Mesenchymal stem cell (in vitro differentiated cells and primary cell): ENCODE measurements around the gene NUDT19.

ENCODE experiments used
- DNase-seq: peaks from one replicate; pipeline ENCODE4 v3.0.0-alpha.2; 2013
- H2AFZ ChIP-seq: one replicate; pipeline ENCODE4 v1.6.1; 2013; ENCODE audit warnings: low read depth, mild to moderate bottlenecking, control low read depth, inconsistent platforms, low read length, moderate library complexity
- H2AK5ac ChIP-seq: 2 replicates; pipeline ENCODE4 v1.6.1; 2013; ENCODE audit warnings: low read length, moderate library complexity, mild to moderate bottlenecking, inconsistent platforms; ENCODE audit not compliant: severe bottlenecking
- H2BK120ac ChIP-seq: one replicate; pipeline ENCODE4 v1.6.1; 2013; ENCODE audit warnings: low read depth, mild to moderate bottlenecking, inconsistent platforms, low read length, moderate library complexity
- H2BK12ac ChIP-seq, 2 experiments: one replicate each; pipeline ENCODE4 v1.6.1; 2013; ENCODE audit warnings: inconsistent platforms in 2 of 2, low read length in 2 of 2, mild to moderate bottlenecking in 2 of 2, moderate library complexity in 2 of 2, control low read depth in 1 of 2
- H2BK15ac ChIP-seq: one replicate; pipeline ENCODE4 v1.6.1; 2013; ENCODE audit warnings: mild to moderate bottlenecking, low read depth, inconsistent platforms; ENCODE audit not compliant: poor library complexity, severe bottlenecking
- H2BK5ac ChIP-seq: 2 replicates; pipeline ENCODE4 v1.6.1; 2013; ENCODE audit warnings: low read depth, mild to moderate bottlenecking, low read length, control low read depth, inconsistent platforms; ENCODE audit not compliant: poor library complexity, severe bottlenecking
- H3K14ac ChIP-seq, 2 experiments: one replicate each; pipeline ENCODE4 v1.6.1; 2013; ENCODE audit warnings: inconsistent platforms in 2 of 2, low read length in 2 of 2, control low read depth in 1 of 2, mild to moderate bottlenecking in 1 of 2, moderate library complexity in 1 of 2
- H3K18ac ChIP-seq, 2 experiments: one replicate each; pipeline ENCODE4 v1.6.1; 2013; ENCODE audit warnings: inconsistent platforms in 2 of 2, low read length in 2 of 2, control low read depth in 1 of 2, low read depth in 1 of 2, mild to moderate bottlenecking in 1 of 2
- H3K23ac ChIP-seq, 2 experiments: one replicate each; pipeline ENCODE4 v1.6.1; 2013; ENCODE audit warnings: inconsistent platforms in 2 of 2, low read length in 2 of 2, mild to moderate bottlenecking in 2 of 2, moderate library complexity in 2 of 2, control low read depth in 1 of 2
- H3K27ac ChIP-seq: 2 replicates; pipeline ENCODE4 v1.5.1; 2013; ENCODE audit warnings: mild to moderate bottlenecking, moderate library complexity, low read length, control low read depth, inconsistent platforms; ENCODE audit not compliant: poor library complexity, severe bottlenecking
- H3K27me3 ChIP-seq, 2 experiments: 2 replicates each; pipeline versions ENCODE4 v1.6.1 to v1.7.0; 2013; ENCODE audit warnings: low read length in 2 of 2, mild to moderate bottlenecking in 2 of 2, moderate library complexity in 2 of 2, control low read depth in 1 of 2, inconsistent platforms in 1 of 2; ENCODE audit not compliant: control insufficient read depth in 1 of 2, insufficient read depth in 1 of 2
- H3K36me3 ChIP-seq, 2 experiments: 2 replicates each; pipeline versions ENCODE4 v1.6.1 to v1.7.0; 2013; ENCODE audit warnings: low read length in 2 of 2, control low read depth in 1 of 2, inconsistent platforms in 1 of 2, low read depth in 1 of 2, mild to moderate bottlenecking in 1 of 2; ENCODE audit not compliant: insufficient read depth in 2 of 2, control insufficient read depth in 1 of 2
- H3K4ac ChIP-seq, 2 experiments: one replicate each; pipeline ENCODE4 v1.6.1; 2013; ENCODE audit warnings: inconsistent platforms in 2 of 2, low read length in 2 of 2, mild to moderate bottlenecking in 2 of 2, moderate library complexity in 2 of 2, control low read depth in 1 of 2, low read depth in 1 of 2
- H3K4me1 ChIP-seq: 2 replicates; pipeline ENCODE4 v1.6.1; 2013; ENCODE audit warnings: low read depth, low read length, control low read depth; ENCODE audit not compliant: control insufficient read depth, insufficient read depth
- H3K4me2 ChIP-seq: 2 replicates; pipeline ENCODE4 v1.6.1; 2013; ENCODE audit warnings: low read length, mild to moderate bottlenecking, inconsistent platforms; ENCODE audit not compliant: poor library complexity, severe bottlenecking
- H3K4me3 ChIP-seq, 2 experiments: 2 replicates each; pipeline versions ENCODE4 v1.5.1 to v1.7.0; 2013; ENCODE audit warnings: low read length in 2 of 2, mild to moderate bottlenecking in 2 of 2, control low read depth in 1 of 2, low read depth in 1 of 2; ENCODE audit not compliant: insufficient read depth in 1 of 2
- H3K79me1 ChIP-seq: replicated peaks from 2 replicates; pipeline ENCODE4 v1.6.1; 2013; ENCODE audit warnings: mild to moderate bottlenecking, control low read depth, low read length, inconsistent platforms; ENCODE audit not compliant: poor library complexity, severe bottlenecking
- H3K9ac ChIP-seq: 2 replicates; pipeline ENCODE4 v1.7.0; 2013; ENCODE audit warnings: mild to moderate bottlenecking, low read length, moderate library complexity
- H3K9me3 ChIP-seq: 2 replicates; pipeline ENCODE4 v1.7.0; 2013; ENCODE audit warnings: mild to moderate bottlenecking, low read length; ENCODE audit not compliant: control insufficient read depth
- H4K8ac ChIP-seq: one replicate; pipeline ENCODE4 v1.6.1; 2013; ENCODE audit warnings: inconsistent platforms, mild to moderate bottlenecking, low read length, moderate library complexity
- H4K91ac ChIP-seq: one replicate; pipeline ENCODE4 v1.6.1; 2013; ENCODE audit warnings: mild to moderate bottlenecking, low read length, inconsistent platforms
- WGBS: methylation state at CpG from one replicate; pipeline ENCODE4 v1.1.7; 2013; ENCODE audit warnings: mixed read lengths; 5-methylcytosine and 5-hydroxymethylcytosine counted together

Gene NUDT19

DNA sequence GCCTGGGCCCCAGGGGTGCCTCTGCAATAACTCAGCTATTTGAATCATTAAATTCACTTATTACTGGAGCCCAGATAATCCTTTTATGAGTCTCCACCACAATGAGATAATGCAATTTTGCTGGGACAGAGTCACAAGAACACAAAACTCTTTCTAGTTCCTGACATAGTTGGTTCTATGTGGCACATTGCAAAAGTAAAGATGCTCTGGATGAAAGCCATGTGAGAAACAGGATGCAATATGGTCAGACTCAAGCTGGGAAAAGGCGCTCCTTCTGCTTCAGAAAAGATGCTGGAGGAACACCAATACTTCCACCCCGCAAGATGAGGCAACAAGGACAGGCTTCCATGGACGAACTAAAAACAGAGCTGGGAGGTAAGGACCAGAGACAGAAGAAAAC is 22.3 kb upstream of the NUDT19 start:
- Histone ChIP-seq H3K27me3 (no peaks in the 10 kb centered on the region), H3K4me3 (no peak overlapping the region), H3K23ac (no peak overlapping the region), H3K4me1 (peaks cover 14% of the 10 kb centered on the region), H2BK15ac (no peak overlapping the region), H4K8ac (no peak overlapping the region), H3K18ac (no peak overlapping the region), H3K4me2 (no peak overlapping the region), H2AK5ac (no peak overlapping the region), H3K36me3 (peaks cover 3 to 11% of the 10 kb centered on the region in 2 experiments), H3K4ac (no peak overlapping the region), H3K79me1 (peaks cover 24% of the 10 kb centered on the region), H2BK120ac (no peak overlapping the region), H3K9ac (no peak overlapping the region), H3K9me3 (no peaks in the 10 kb centered on the region), H2BK12ac (no peak overlapping the region), H4K91ac (no peak overlapping the region), H3K27ac (no peak overlapping the region), H3K14ac (no peak overlapping the region), H2BK5ac (no peak overlapping the region), H2AFZ (no peak overlapping the region)
- 95% methylated on average over 3 of the region's 3 CpGs for WGBS
- no peak for DNase-seq

DNA sequence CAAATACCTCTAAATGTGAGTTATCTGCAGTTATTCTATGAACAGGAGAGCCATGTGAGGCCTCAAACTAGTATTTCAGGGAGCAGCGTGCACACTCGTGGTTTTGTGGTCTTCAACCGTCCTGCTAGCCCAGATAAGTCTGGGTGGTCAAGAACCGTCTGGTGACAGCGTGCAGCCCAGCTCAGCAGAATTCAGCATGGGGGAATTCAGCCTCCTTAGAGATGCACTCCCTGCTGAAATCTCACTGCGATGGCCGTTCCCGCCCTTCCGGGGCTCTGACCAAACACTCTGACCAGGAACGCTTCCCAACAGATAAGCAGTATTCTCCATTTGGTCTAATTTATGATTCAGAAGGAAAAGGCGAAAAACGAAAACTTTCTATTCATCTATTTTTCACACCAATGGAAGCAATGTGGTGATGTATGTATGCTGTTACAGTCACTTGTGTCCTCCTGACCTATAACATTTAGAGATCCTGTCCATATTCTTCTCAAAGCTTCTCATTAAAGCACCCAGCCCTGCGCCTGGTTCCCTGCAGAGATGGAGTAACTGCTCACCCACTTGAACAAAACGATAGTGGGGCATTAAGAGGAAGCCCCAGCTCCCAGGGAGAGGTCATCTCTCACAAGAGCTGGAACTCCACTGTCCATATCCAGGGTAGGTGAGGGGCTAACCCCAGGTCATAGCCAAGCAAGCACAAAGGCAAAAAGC is 19.6 kb upstream of the NUDT19 start:
- WGBS = 80% methylated on average over 11 of the region's 14 CpGs
- H3K4ac ChIP-seq = no peak overlapping the region
- H2BK15ac ChIP-seq = no peak overlapping the region
- peaks cover 32% of the 10 kb centered on the region for H3K4me1 ChIP-seq
- no peak overlapping the region for H3K27ac ChIP-seq
- no peak overlapping the region for H3K23ac ChIP-seq
- no peak overlapping the region for H3K14ac ChIP-seq
- no peak overlapping the region for H3K4me3 ChIP-seq
- no peaks in the 10 kb centered on the region for H3K9me3 ChIP-seq
- no peak overlapping the region for H4K8ac ChIP-seq
- H2AFZ ChIP-seq = no peak overlapping the region
- H2BK12ac ChIP-seq = no peak overlapping the region
- no peak overlapping the region for H3K4me2 ChIP-seq
- peaks cover 0 to 1% of the 10 kb centered on the region in 2 experiments for H3K36me3 ChIP-seq
- H3K27me3 ChIP-seq = peaks cover 10 to 13% of the 10 kb centered on the region in 2 experiments
- H3K79me1 ChIP-seq = peaks cover 18% of the 10 kb centered on the region
- H2AK5ac ChIP-seq = no peak overlapping the region
- peak overlapping the region; percentile 27 for H3K9ac ChIP-seq
- no peak for DNase-seq
- peak overlapping the region; percentile 25 for H4K91ac ChIP-seq
- H2BK5ac ChIP-seq = no peak overlapping the region
- H3K18ac ChIP-seq = no peak overlapping the region
- no peak overlapping the region for H2BK120ac ChIP-seq

DNA sequence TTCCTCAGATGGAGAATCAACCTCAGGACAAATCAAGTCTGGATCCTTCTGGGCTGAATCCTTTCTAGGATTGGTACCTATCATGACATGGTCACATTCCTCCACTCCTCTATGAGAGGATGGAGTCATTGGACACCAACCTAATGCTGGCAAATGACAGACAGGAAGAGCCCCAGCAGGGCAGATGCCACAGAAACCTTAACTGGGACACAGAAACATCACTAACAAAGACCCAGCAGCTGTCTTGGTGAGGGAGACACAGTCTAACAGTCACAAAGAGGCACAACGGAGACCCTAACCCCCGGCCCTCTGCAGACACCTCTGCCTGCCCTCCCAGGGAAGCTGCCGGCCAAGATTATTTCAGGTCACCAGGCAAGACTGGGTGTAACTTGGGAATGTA is 18.8 kb upstream of the NUDT19 start:
- no peak overlapping the region for H3K23ac ChIP-seq
- no peak overlapping the region for H3K4me2 ChIP-seq
- 86% methylated on average over 3 of the region's 3 CpGs for WGBS
- no peak overlapping the region for H3K9ac ChIP-seq
- no peak overlapping the region for H3K14ac ChIP-seq
- no peak for DNase-seq
- no peak overlapping the region for H2AK5ac ChIP-seq
- H2BK12ac ChIP-seq = no peak overlapping the region
- H3K79me1 ChIP-seq = peaks cover 18% of the 10 kb centered on the region
- H3K9me3 ChIP-seq = no peaks in the 10 kb centered on the region
- no peak overlapping the region for H4K91ac ChIP-seq
- peaks cover 18 to 21% of the 10 kb centered on the region in 2 experiments for H3K27me3 ChIP-seq
- H2AFZ ChIP-seq = no peak overlapping the region
- H3K27ac ChIP-seq = no peak overlapping the region
- peaks cover 33% of the 10 kb centered on the region for H3K4me1 ChIP-seq
- H2BK5ac ChIP-seq = no peak overlapping the region
- H3K36me3 ChIP-seq = no peaks in the 10 kb centered on the region
- no peak overlapping the region for H3K4ac ChIP-seq
- no peak overlapping the region for H2BK15ac ChIP-seq
- no peak overlapping the region for H4K8ac ChIP-seq
- H2BK120ac ChIP-seq = no peak overlapping the region
- no peak overlapping the region for H3K4me3 ChIP-seq
- no peak overlapping the region for H3K18ac ChIP-seq

DNA sequence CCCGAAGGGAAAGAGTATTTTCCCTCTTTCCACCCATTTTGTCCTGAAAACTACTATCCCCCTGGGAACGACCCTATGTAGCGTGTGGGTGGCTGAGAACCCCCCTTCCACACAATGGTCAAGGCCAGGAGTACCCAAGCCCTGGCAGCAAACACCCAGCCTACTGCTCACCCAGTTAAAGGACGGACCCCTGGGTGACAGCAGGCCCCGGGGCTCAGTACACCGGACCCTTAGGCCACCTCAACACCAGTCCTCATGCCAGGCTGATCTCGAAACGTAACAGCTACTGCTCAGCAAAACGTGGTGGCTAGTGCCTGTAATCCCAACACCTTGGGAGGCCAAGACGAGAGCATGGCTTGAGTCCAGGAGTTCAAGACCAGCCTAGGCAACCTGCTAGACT is 18.0 kb upstream of the NUDT19 start:
- peaks cover 16% of the 10 kb centered on the region for H3K79me1 ChIP-seq
- H3K4ac ChIP-seq = no peak overlapping the region
- H2BK5ac ChIP-seq = no peak overlapping the region
- no peak for DNase-seq
- H4K8ac ChIP-seq = no peak overlapping the region
- no peak overlapping the region for H2BK12ac ChIP-seq
- H3K4me1 ChIP-seq = peaks cover 33% of the 10 kb centered on the region
- peak overlapping the region in 1 of 2 experiments; percentile 87 for H3K4me3 ChIP-seq
- peak overlapping the region; percentile 87 for H3K9ac ChIP-seq
- no peak overlapping the region for H2AK5ac ChIP-seq
- peaks cover 21 to 24% of the 10 kb centered on the region in 2 experiments for H3K27me3 ChIP-seq
- H2BK120ac ChIP-seq = no peak overlapping the region
- no peak overlapping the region for H2BK15ac ChIP-seq
- no peak overlapping the region for H3K27ac ChIP-seq
- no peak overlapping the region for H3K23ac ChIP-seq
- WGBS = 92% methylated on average over 10 of the region's 10 CpGs
- H3K36me3 ChIP-seq = no peaks in the 10 kb centered on the region
- no peaks in the 10 kb centered on the region for H3K9me3 ChIP-seq
- peak overlapping the region; percentile 7 for H3K4me2 ChIP-seq
- H2AFZ ChIP-seq = no peak overlapping the region
- no peak overlapping the region for H3K18ac ChIP-seq
- H4K91ac ChIP-seq = no peak overlapping the region
- H3K14ac ChIP-seq = no peak overlapping the region
